Measurements from ENCODE around the gene SULT4A1.

DNA sequence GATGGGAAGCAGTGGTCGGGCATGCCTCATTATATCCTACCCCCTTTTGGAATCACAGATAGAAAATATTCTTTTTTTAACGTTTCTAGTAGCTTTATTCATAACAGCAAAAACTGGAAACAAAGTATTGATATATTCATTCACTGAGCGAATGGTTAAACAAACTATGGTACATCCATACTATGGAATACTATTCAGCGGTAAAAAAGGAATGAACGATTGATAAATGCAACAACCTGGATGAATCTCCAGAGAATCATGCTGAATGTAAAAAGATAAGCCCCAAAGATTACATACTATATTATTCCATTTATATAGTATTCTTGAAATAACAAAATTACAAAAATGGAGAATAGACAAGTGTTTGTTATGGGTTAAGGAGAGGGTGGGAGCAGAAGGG, 7.5 kb upstream of the SULT4A1 start:
- no peak for TF ChIP-seq POLR2AphosphoS5 (IDR thresholded peaks at IDR 0.05)
- TF ChIP-seq, protein P1, sequence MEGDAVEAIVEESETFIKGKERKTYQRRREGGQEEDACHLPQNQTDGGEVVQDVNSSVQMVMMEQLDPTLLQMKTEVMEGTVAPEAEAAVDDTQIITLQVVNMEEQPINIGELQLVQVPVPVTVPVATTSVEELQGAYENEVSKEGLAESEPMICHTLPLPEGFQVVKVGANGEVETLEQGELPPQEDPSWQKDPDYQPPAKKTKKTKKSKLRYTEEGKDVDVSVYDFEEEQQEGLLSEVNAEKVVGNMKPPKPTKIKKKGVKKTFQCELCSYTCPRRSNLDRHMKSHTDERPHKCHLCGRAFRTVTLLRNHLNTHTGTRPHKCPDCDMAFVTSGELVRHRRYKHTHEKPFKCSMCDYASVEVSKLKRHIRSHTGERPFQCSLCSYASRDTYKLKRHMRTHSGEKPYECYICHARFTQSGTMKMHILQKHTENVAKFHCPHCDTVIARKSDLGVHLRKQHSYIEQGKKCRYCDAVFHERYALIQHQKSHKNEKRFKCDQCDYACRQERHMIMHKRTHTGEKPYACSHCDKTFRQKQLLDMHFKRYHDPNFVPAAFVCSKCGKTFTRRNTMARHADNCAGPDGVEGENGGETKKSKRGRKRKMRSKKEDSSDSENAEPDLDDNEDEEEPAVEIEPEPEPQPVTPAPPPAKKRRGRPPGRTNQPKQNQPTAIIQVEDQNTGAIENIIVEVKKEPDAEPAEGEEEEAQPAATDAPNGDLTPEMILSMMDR (IDR thresholded peaks at IDR 0.05): no peak
